PFSK-1 (cell line): ENCODE measurements around the gene DRD2.

Experiments
- POLR2AphosphoS5 ChIP-seq: IDR thresholded peaks from 2 replicates; pipeline ENCODE4 v1.6.1; 2012; ENCODE audit warnings: low read depth, mild to moderate bottlenecking, control low read depth, low read length, moderate library complexity
- REST ChIP-seq, 2 experiments: IDR thresholded peaks; 2 replicates each; pipeline versions ENCODE4 v1.6.1 to v1.8.0; 2011 to 2012; ENCODE audit warnings: low read depth in 2 of 2, low read length in 2 of 2, control low read depth in 1 of 2, inconsistent platforms in 1 of 2, mild to moderate bottlenecking in 1 of 2, moderate library complexity in 1 of 2; ENCODE audit not compliant: insufficient read depth in 1 of 2
- SIN3A ChIP-seq: IDR thresholded peaks from 2 replicates; pipeline ENCODE4 v1.6.1; 2012; ENCODE audit warnings: mild to moderate bottlenecking, low read length, moderate library complexity, borderline replicate concordance; ENCODE audit not compliant: insufficient read depth

DNA sequence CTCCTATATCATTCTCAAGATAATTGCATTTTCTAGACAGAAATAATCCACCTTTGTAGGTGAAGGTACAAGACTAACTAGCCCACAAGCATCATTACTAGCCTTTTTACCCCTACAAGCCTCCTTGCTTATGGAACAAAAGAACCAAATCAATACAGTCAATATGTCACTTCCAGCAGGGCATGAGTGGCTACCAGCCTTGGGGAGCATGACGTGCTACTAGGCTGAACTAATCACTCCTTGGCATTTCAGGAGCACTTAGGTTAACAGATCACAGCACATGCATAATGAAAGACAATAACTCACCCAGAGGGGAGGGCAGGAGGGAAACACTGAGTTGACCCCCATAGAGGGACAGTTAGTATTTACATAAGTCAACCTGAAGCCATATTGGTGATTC is 2.7 kb downstream of the DRD2 start:
- TF ChIP-seq REST (IDR thresholded peaks at IDR 0.05; ENCODE audit: insufficient read depth in 1 of 2, low read depth in 2 of 2, low read length in 2 of 2) (no peak), POLR2AphosphoS5 (no peak), SIN3A (no peak)
